Measurements from ENCODE around the gene LRMDA. TPM values are rescaled to one million over a fixed set of nuclear protein-coding genes. Genes with fewer than 3 reads are reported as not detected.
A peak's percentile ranks its signal among the peaks of the same experiment; 100 is the strongest.

The LRMDA gene
- total and polyA plus RNA-seq, 2 of the 13 experiments (the other 11 are each of a cell fraction or from before 2014, with no cell fraction given): 13.4 to 22.0 TPM

DNA sequence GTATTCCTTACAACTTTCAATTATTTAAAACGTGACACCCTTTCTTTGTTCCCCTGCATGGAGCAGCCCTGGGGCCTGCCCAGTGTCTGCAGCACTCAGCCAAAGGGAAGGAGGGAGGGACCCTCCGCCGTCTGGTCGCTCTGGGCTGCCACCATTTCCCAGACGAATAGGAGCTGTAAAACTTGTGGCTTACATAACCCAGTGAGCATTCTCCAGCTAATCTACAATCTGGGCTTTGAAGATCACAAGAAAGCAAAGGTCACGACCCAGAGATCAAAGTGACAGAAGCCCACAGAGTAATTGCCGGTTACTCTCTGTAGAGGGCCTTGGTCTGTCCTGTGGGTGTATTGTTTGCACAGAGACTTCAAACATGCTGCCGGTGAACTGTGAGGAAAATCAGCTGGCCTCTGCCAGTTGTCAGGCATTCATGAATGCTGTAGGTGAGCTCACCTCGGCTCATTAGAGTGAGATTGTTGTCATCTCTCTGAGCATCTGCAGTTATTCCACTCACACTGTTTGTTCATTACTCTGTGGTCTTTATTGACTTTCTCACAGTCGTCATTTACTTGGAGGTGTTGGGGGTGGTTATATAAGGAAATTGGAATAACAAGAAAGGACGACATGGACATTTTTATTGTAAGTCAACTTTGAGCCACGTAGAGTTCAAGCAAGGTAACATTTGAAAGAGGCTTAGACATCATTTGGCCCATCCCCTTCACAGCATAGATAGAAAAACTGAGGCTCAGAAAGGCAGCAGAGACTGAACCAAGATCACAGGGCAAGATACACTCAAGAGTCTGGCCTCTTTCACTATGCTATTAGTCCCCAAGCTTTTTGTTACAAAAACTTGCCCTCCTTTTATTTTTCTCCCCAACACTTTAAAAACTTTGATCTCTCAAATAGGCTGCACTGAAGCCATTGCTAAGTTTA, 619.8 kb downstream of the LRMDA start (continued):
- TF ChIP-seq AKNA (CRISPR knock-in tag; IDR thresholded peaks at IDR 0.05; ENCODE audit: borderline replicate concordance): no peak
- peak; percentile 96 for TF ChIP-seq ZNF703 (CRISPR knock-in tag; IDR thresholded peaks at IDR 0.05; ENCODE audit: borderline replicate concordance)
- no peak for TF ChIP-seq RNF2 (conservative IDR thresholded peaks at IDR 0.05; ENCODE audit: low read depth)
- TF ChIP-seq ZNF468 (CRISPR knock-in tag; IDR thresholded peaks at IDR 0.05): no peak
- TF ChIP-seq ZNF552 (CRISPR knock-in tag; IDR thresholded peaks at IDR 0.05; ENCODE audit: borderline replicate concordance): no peak
- peak; percentile 93 for TF ChIP-seq TEAD3 (CRISPR knock-in tag; optimal IDR thresholded peaks at IDR 0.05; ENCODE audit: borderline replicate concordance)
- no peak for TF ChIP-seq PLRG1 (conservative IDR thresholded peaks at IDR 0.05)
- TF ChIP-seq ZFY (CRISPR knock-in tag; IDR thresholded peaks at IDR 0.05): 0 out of 2 replicates have a peak, but pooled peaks have one; percentile 35
- no peak; the same call in 1 of the 2 replicates for TF ChIP-seq NFYB (CRISPR knock-in tag; IDR thresholded peaks at IDR 0.05)
- TF ChIP-seq ZNF782 (CRISPR knock-in tag; IDR thresholded peaks at IDR 0.05; ENCODE audit: borderline replicate concordance): no peak
- TF ChIP-seq AHR (CRISPR knock-in tag; IDR thresholded peaks at IDR 0.05): no peak
- TF ChIP-seq ZNF292 (CRISPR knock-in tag; IDR thresholded peaks at IDR 0.05; ENCODE audit: borderline replicate concordance, low read depth): peak; percentile 94; the same call in 1 of the 2 replicates
- TF ChIP-seq, protein P1, sequence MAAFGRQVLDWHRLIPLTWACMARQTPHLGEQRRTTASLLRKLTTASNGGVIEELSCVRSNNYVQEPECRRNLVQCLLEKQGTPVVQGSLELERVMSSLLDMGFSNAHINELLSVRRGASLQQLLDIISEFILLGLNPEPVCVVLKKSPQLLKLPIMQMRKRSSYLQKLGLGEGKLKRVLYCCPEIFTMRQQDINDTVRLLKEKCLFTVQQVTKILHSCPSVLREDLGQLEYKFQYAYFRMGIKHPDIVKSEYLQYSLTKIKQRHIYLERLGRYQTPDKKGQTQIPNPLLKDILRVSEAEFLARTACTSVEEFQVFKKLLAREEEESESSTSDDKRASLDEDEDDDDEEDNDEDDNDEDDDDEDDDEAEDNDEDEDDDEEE (CRISPR knock-in tag; IDR thresholded peaks at IDR 0.05): no peak
- no peak for TF ChIP-seq BCLAF1 (IDR thresholded peaks at IDR 0.05)
- peak; percentile 63; the same call in 1 of the 2 replicates for TF ChIP-seq ZSCAN12 (CRISPR knock-in tag; IDR thresholded peaks at IDR 0.05)
- TF ChIP-seq, protein P2, sequence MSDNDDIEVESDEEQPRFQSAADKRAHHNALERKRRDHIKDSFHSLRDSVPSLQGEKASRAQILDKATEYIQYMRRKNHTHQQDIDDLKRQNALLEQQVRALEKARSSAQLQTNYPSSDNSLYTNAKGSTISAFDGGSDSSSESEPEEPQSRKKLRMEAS (IDR thresholded peaks at IDR 0.05): peak; percentile 58
- no peak for TF ChIP-seq ZNF101 (CRISPR knock-in tag; IDR thresholded peaks at IDR 0.05; ENCODE audit: borderline replicate concordance, low read depth)
- no peak; the same call in 1 of the 2 replicates for TF ChIP-seq ZNF569 (CRISPR knock-in tag; IDR thresholded peaks at IDR 0.05; ENCODE audit: borderline replicate concordance)
- TF ChIP-seq TOPORS (CRISPR knock-in tag; IDR thresholded peaks at IDR 0.05): 0 out of 2 replicates have a peak, but pooled peaks have one; percentile 76
- TF ChIP-seq ZKSCAN8 (CRISPR knock-in tag; IDR thresholded peaks at IDR 0.05; ENCODE audit: borderline replicate concordance): peak; percentile 95; the same call in 1 of the 2 replicates
- TF ChIP-seq POGZ (CRISPR knock-in tag; IDR thresholded peaks at IDR 0.05): peak; percentile 94

All from HepG2 (cell line).